Mesothelial cell of epicardium (in vitro differentiated cells): ENCODE data around the gene CD164L2. TPM values are rescaled to one million over a fixed set of nuclear protein-coding genes. Genes with fewer than 3 reads are reported as not detected.

Experiments
- DNase-seq, 2 experiments: peaks; one replicate each; pipeline ENCODE4 v3.0.0; 2021; ENCODE audit warnings: low spot score in 2 of 2; ENCODE audit not compliant: unreplicated experiment in 2 of 2
- H3K27ac Mint-ChIP-seq: 2 replicates; pipeline ENCODE4 v1.8.0; 2021; ENCODE audit warnings: mixed read lengths
- H3K27me3 Mint-ChIP-seq: 2 replicates; pipeline ENCODE4 v1.8.0; 2021; ENCODE audit warnings: low read depth, mixed read lengths
- H3K36me3 Mint-ChIP-seq: 2 replicates; pipeline ENCODE4 v1.8.0; 2021; ENCODE audit warnings: mixed read lengths
- H3K4me1 Mint-ChIP-seq: 2 replicates; pipeline ENCODE4 v1.8.0; 2021; ENCODE audit warnings: mixed read lengths
- H3K4me3 Mint-ChIP-seq: 2 replicates; pipeline ENCODE4 v1.8.0; 2021; ENCODE audit warnings: mild to moderate bottlenecking, moderate library complexity, mixed read lengths
- H3K9me3 Mint-ChIP-seq: 2 replicates; pipeline ENCODE4 v1.8.0; 2021; ENCODE audit warnings: mixed read lengths
- CTCF ChIP-seq: fragments of 200-600 bp; sonication (generic); IDR thresholded peaks from one replicate; pipeline ENCODE4 v1.5.0; 2021; ENCODE audit warnings: antibody characterized with exemption; ENCODE audit not compliant: unreplicated experiment
- total RNA-seq: library from RNA; stranded (reverse); gene quantifications from 3 replicates; pipeline ENCODE4 v1.2.1, GENCODE V29; 2021

The CD164L2 gene
- total RNA-seq, 1 donor from 2014 or later, result 0.45 TPM

- Mint-ChIP-seq H3K4me3 (no peak overlapping the region), H3K27ac (no peak overlapping the region), H3K4me1 (no peaks in the 10 kb centered on the region), H3K27me3 (no peaks in the 10 kb centered on the region), H3K9me3 (no peaks in the 10 kb centered on the region), H3K36me3 (peaks cover 16% of the 10 kb centered on the region)
- DNase-seq, result no peak
- TF ChIP-seq CTCF, result no peak
These were observed 47.4 kb downstream of the CD164L2 start for GRCh38 chr1:27335506-27336422.

- Mint-ChIP-seq H3K4me1 (no peaks in the 10 kb centered on the region), H3K9me3 (no peaks in the 10 kb centered on the region), H3K36me3 (peaks cover 18% of the 10 kb centered on the region)
These were observed 49.3 kb downstream of the CD164L2 start for GRCh38 chr1:27333717-27334279.

GRCh38 chr1:27332536-27333281 lies 50.4 kb downstream of the CD164L2 start:
- H3K36me3 Mint-ChIP-seq, result peaks cover 18% of the 10 kb centered on the region
- DNase-seq, result peak in 1 of 2 experiments; percentile 71
- H3K27me3 Mint-ChIP-seq, result no peaks in the 10 kb centered on the region
- no peaks in the 10 kb centered on the region for H3K9me3 Mint-ChIP-seq
- no peak overlapping the region for H3K27ac Mint-ChIP-seq
- peak; percentile 82 for TF ChIP-seq CTCF
- no peak overlapping the region for H3K4me3 Mint-ChIP-seq
- H3K4me1 Mint-ChIP-seq, result no peaks in the 10 kb centered on the region

More at GRCh38 chr1:27333717-27334279, 49.3 kb downstream of the CD164L2 start:
- H3K27ac Mint-ChIP-seq, result no peak overlapping the region
- no peak for TF ChIP-seq CTCF
- no peak overlapping the region for H3K4me3 Mint-ChIP-seq
- H3K27me3 Mint-ChIP-seq, result no peaks in the 10 kb centered on the region
- DNase-seq, result no peak

- Mint-ChIP-seq H3K4me1 (no peaks in the 10 kb centered on the region), H3K4me3 (no peak overlapping the region), H3K27me3 (no peaks in the 10 kb centered on the region), H3K9me3 (no peaks in the 10 kb centered on the region), H3K27ac (no peak overlapping the region), H3K36me3 (peaks cover 17% of the 10 kb centered on the region)
- DNase-seq, result no peak
- TF ChIP-seq CTCF, result no peak
These were observed 51.2 kb downstream of the CD164L2 start for GRCh38 chr1:27331922-27332321.

- Mint-ChIP-seq H3K27ac (no peak overlapping the region), H3K36me3 (peaks cover 12% of the 10 kb centered on the region), H3K4me1 (no peaks in the 10 kb centered on the region), H3K27me3 (no peaks in the 10 kb centered on the region), H3K9me3 (no peaks in the 10 kb centered on the region), H3K4me3 (no peak overlapping the region)
- TF ChIP-seq CTCF, result no peak
- DNase-seq, result no peak
These were observed 51.7 kb downstream of the CD164L2 start for GRCh38 chr1:27331426-27331825.
